Uterus (tissue), 2 donors: Measurements from ENCODE around the gene REXO1.

Experiments
- CTCF ChIP-seq, 4 experiments: fragments of 200-600 bp in 2 of 4; fragments of 450-650 bp in 2 of 4; sonication (generic) in 2 of 4; IDR thresholded peaks; one replicate each; pipeline ENCODE4 v1.5.1; 2016 to 2019; ENCODE audit warnings: antibody characterized with exemption in 4 of 4, mild to moderate bottlenecking in 2 of 4, moderate library complexity in 1 of 4
- POLR2A ChIP-seq, 2 donors: fragments of 450-650 bp; IDR thresholded peaks; one replicate each; pipeline ENCODE4 v1.6.1; 2016; ENCODE audit warnings: antibody characterized with exemption in 2 of 2, mild to moderate bottlenecking in 1 of 2, moderate library complexity in 1 of 2

GRCh38 chr19:1841209-1841924 is 6.9 kb downstream of the REXO1 start:
- no peak for TF ChIP-seq CTCF (IDR thresholded peaks at IDR 0.05)
- TF ChIP-seq POLR2A (IDR thresholded peaks at IDR 0.05): no peak
